ENCODE results near the gene RABGAP1L. TPM values are rescaled to one million over a fixed set of nuclear protein-coding genes. Genes with fewer than 3 reads are reported as not detected.
"Not testable (repeated sequence)": the region's sequence is repeated elsewhere in the genome, so short reads cannot be mapped to it uniquely, and the experiment has no call there.

Gene RABGAP1L
- total RNA-seq, 1 donor from 2014 or later: 69.2 TPM

- Histone ChIP-seq H3K27me3 (ENCODE audit: low read depth) (no peaks in the 10 kb centered on the region), H3K9me3 (replicated peaks) (no peaks in the 10 kb centered on the region), H3K4me1 (peaks cover 18% of the 10 kb centered on the region), H3K27ac (replicated peaks) (no peak overlapping the region), H3K36me3 (no peaks in the 10 kb centered on the region), H3K4me3 (no peak overlapping the region)
- intact Hi-C loops (cut with micrococcal nuclease): no loop called here
- DNase-seq: no peak
- TF ChIP-seq, protein P1, sequence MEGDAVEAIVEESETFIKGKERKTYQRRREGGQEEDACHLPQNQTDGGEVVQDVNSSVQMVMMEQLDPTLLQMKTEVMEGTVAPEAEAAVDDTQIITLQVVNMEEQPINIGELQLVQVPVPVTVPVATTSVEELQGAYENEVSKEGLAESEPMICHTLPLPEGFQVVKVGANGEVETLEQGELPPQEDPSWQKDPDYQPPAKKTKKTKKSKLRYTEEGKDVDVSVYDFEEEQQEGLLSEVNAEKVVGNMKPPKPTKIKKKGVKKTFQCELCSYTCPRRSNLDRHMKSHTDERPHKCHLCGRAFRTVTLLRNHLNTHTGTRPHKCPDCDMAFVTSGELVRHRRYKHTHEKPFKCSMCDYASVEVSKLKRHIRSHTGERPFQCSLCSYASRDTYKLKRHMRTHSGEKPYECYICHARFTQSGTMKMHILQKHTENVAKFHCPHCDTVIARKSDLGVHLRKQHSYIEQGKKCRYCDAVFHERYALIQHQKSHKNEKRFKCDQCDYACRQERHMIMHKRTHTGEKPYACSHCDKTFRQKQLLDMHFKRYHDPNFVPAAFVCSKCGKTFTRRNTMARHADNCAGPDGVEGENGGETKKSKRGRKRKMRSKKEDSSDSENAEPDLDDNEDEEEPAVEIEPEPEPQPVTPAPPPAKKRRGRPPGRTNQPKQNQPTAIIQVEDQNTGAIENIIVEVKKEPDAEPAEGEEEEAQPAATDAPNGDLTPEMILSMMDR (IDR thresholded peaks at IDR 0.05; ENCODE audit: borderline replicate concordance): no peak
Observed at GRCh38 chr1:174692313-174692712, 533.0 kb downstream of the RABGAP1L start.

DNA sequence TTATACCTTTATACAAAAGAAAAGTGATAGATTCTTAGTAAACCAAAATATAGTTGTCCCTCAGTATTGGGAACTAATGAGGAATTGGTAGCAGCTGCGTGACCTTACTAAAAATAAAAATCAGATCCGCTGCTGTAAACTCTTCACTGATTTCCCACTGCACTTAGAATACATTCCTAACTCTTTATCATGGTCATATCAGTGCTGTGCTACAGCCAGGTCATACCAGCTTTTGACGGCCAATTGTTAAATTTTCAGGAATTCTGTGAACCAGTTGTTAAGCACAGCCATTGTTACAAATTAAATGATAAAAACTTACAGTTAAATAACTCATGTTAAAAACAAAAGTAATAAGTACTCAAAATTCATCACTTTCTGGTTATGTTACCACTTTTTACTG is 533.8 kb downstream of the RABGAP1L start:
- H3K4me3 ChIP-seq: no peak overlapping the region
- H3K36me3 ChIP-seq: no peaks in the 10 kb centered on the region
- intact Hi-C loops (cut with micrococcal nuclease): no loop called here
- H3K27ac ChIP-seq (replicated peaks): no peak overlapping the region
- no peaks in the 10 kb centered on the region for H3K27me3 ChIP-seq (ENCODE audit: low read depth)
- TF ChIP-seq, protein P1 (IDR thresholded peaks at IDR 0.05; ENCODE audit: borderline replicate concordance): no peak
- no peaks in the 10 kb centered on the region for H3K9me3 ChIP-seq (replicated peaks)
- peaks cover 18% of the 10 kb centered on the region for H3K4me1 ChIP-seq
- no peak for DNase-seq

DNA sequence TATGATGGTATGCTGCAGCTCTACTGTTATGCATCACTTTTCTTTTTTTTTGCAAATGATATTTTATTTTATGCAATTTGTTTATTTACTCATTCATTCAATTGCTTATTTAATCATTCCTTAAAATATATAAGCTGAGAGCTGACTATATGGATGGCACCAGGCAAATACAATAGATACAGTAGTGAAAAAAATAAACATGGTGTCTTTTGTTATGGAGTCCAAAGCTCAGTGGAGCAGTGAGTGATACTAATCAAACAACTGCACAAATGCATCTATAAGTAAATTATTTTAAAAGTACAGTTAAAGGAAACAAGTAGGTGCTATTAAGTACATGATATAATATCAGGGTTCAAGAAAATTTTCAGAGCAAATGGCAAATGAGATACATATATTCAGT is 534.2 kb downstream of the RABGAP1L start:
- H3K36me3 ChIP-seq; H3K27me3 ChIP-seq (ENCODE audit: low read depth); H3K9me3 ChIP-seq (replicated peaks); H3K27ac ChIP-seq (replicated peaks); intact Hi-C loops (cut with micrococcal nuclease); DNase-seq; H3K4me3 ChIP-seq: not testable (repeated sequence)
- peaks cover 18% of the 10 kb centered on the region for H3K4me1 ChIP-seq

DNA sequence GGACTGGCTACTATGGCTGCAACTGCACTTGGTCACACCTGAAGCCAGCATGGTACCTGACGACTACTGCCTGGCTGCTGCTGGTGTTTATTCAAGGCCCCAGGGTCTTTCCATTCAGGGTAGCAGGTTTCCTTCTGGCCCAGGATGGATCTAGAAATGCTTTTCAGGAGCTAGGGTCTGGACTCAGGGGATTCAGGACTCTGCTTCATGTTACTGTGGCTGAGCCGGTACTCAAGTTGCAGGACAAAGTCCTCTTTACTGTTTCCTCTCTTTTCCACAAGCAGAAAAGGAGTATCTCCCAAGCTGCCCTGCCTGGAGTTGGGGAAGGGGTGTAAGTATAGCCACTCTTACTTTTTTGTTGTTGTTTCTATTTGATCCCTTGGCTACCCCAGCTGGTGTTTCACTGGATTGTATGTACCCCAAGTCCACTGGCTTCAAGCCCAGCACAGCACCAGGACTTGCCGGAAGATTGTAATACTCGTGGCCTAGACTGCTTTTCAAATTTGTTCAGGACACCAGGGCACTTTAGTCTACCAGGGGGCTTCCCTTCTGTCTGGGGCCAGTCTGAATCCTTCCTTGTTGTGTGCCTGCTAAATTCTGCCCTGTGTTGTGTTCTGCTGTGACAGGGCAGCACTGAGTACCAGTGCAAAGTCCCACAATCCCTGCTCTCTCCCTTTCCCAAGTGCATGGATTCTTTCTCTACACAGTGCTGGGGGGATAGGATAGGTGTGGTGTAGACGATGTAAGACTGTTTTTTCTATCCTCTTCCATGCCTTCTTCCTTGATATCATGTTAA is 536.9 kb downstream of the RABGAP1L start:
- no peak overlapping the region for H3K27ac ChIP-seq (replicated peaks)
- H3K4me3 ChIP-seq: no peak overlapping the region
- H3K36me3 ChIP-seq: no peaks in the 10 kb centered on the region
- no peaks in the 10 kb centered on the region for H3K27me3 ChIP-seq (ENCODE audit: low read depth)
- no peaks in the 10 kb centered on the region for H3K9me3 ChIP-seq (replicated peaks)
- no peak for DNase-seq
- TF ChIP-seq, protein P1 (IDR thresholded peaks at IDR 0.05; ENCODE audit: borderline replicate concordance): no peak
- intact Hi-C loops (cut with micrococcal nuclease): no loop called here
- H3K4me1 ChIP-seq: peaks cover 18% of the 10 kb centered on the region

GRCh38 chr1:174700314-174700713 is 541.0 kb downstream of the RABGAP1L start:
- DNase-seq: no peak
- TF ChIP-seq, protein P1 (IDR thresholded peaks at IDR 0.05; ENCODE audit: borderline replicate concordance): no peak
- Histone ChIP-seq H3K4me1 (peaks cover 40% of the 10 kb centered on the region), H3K27ac (replicated peaks) (no peak overlapping the region), H3K9me3 (replicated peaks) (no peaks in the 10 kb centered on the region), H3K36me3 (no peaks in the 10 kb centered on the region), H3K4me3 (no peak overlapping the region), H3K27me3 (ENCODE audit: low read depth) (no peaks in the 10 kb centered on the region)
- intact Hi-C loops (cut with micrococcal nuclease): no loop called here

DNA sequence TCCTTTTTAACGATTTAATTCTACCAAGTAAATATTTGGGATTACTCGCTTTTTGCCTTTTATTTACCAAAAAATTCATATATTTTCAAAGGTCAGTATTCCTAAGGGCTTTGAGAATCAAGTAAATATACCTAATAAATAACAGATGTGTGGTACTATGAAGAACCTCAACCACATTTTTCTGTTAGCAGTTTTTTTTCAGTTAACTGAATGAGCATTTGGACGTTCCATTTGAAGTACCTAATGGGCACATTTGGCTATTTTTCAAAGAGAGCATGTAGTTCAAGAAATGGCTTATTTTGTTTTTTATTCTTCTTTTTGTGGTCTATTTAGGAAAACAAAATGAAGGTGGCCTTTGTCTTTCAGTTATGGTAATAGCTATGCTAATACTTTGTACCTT is 541.5 kb downstream of the RABGAP1L start:
- TF ChIP-seq, protein P1 (IDR thresholded peaks at IDR 0.05; ENCODE audit: borderline replicate concordance): no peak
- DNase-seq: no peak
- intact Hi-C loops (cut with micrococcal nuclease): no loop called here
- H3K4me3 ChIP-seq: no peak overlapping the region
- no peaks in the 10 kb centered on the region for H3K36me3 ChIP-seq
- no peak overlapping the region for H3K27ac ChIP-seq (replicated peaks)
- H3K9me3 ChIP-seq (replicated peaks): no peaks in the 10 kb centered on the region
- peaks cover 40% of the 10 kb centered on the region for H3K4me1 ChIP-seq
- no peaks in the 10 kb centered on the region for H3K27me3 ChIP-seq (ENCODE audit: low read depth)
